Measurements from ENCODE around the gene TSHZ2.
"Not testable (repeated sequence)": the region's sequence is repeated elsewhere in the genome, so short reads cannot be mapped to it uniquely, and the experiment has no call there.

The TSHZ2 gene

DNA sequence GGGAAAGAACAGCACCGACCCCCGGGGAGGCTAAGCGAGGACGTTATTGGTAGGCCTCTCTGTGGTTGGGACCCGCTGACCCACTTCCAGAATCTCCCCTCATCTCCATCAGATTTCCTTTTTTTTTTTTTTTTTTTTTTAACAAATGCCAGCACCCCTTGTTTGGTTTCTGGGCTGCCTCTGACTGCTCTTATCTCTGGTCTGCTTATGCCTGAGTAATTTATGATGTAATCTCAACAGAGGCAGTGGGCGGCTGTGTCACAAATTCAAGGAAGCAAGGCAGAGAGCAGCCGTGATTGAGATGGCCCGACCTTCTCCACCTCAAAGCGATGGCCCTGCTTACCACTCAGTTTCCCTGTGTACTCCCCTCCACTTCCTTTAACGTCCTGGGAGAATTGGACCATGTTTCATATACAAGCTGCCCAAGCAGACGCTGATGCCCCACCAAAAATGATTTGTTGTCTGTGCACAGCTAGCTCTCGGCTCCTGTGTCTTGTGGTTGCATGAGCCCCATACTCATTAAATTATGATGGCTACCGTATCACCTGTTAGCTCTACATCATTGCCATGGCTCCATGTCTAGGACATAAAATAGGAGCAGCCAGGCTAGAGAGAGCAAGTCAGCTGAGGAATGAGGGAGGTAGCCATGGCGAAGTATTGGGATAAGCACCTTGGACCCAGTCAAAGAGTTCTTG lies 523.4 kb downstream of the TSHZ2 start:
- TF ChIP-seq, protein P1, sequence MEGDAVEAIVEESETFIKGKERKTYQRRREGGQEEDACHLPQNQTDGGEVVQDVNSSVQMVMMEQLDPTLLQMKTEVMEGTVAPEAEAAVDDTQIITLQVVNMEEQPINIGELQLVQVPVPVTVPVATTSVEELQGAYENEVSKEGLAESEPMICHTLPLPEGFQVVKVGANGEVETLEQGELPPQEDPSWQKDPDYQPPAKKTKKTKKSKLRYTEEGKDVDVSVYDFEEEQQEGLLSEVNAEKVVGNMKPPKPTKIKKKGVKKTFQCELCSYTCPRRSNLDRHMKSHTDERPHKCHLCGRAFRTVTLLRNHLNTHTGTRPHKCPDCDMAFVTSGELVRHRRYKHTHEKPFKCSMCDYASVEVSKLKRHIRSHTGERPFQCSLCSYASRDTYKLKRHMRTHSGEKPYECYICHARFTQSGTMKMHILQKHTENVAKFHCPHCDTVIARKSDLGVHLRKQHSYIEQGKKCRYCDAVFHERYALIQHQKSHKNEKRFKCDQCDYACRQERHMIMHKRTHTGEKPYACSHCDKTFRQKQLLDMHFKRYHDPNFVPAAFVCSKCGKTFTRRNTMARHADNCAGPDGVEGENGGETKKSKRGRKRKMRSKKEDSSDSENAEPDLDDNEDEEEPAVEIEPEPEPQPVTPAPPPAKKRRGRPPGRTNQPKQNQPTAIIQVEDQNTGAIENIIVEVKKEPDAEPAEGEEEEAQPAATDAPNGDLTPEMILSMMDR (IDR thresholded peaks at IDR 0.05; ENCODE audit: low read depth, low read length) = no peak
- DNase-seq (ENCODE audit: extremely low read depth, low read depth) = no peak

DNA sequence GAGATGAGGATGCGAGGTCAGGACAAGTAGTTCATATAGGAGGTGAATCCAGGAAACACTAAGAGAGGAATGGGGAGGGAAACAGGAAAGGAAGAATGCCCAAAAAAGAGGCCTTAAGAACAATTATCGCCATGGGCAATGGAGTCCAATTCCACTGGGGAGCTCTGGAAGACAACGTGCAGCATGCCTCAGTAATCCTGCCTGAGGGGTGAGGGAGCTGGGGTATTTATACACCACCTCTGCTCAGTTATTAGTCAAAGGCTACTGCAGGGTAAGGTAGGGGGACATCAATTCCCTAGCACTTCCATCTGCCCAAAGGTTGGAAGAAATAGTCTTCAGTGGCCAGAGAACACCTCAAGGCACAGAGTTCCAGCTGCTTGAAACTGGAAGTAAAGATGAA lies 525.1 kb downstream of the TSHZ2 start:
- DNase-seq (ENCODE audit: extremely low read depth, low read depth) = no peak
- TF ChIP-seq, protein P1 (IDR thresholded peaks at IDR 0.05; ENCODE audit: low read depth, low read length) = no peak

DNA sequence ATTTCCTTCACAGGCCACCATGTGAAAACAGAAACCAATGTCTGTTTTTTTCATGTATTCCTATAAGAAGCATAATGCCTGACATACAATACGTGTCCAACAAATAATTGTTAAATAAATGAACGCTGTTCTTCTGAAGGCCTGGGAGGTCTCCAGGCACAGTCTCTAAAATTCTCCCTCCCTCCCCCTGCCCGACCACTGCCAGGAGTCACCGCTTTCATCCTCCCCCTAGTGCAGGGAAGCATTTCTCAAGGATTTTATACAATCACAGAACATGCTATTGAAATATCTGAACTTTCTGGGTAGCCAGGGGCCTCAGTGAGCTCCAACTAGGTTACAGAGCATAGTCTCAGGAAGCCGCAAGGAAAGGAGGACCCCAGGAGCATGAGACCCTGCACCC lies 526.2 kb downstream of the TSHZ2 start:
- TF ChIP-seq, protein P1 (IDR thresholded peaks at IDR 0.05; ENCODE audit: low read depth, low read length) = no peak
- DNase-seq (ENCODE audit: extremely low read depth, low read depth) = no peak

DNA sequence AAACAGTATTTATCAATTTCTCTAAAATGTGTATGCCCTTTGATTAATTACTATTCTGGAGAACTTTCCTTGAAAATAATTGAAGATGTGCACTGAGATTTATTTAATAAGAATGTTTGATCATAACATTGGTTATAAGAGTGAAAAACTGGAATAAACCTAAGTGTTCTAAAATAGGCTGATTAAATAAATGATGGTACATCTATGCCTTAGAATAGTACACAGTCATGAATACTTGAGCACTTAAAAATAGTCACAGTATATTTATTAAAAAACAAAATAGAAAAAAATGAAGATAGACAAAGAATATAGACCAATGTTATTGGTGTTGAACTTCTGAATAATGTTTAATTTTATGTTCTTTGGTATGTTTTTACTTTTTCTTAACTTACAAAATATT lies 528.5 kb downstream of the TSHZ2 start:
- TF ChIP-seq, protein P1 (IDR thresholded peaks at IDR 0.05; ENCODE audit: low read depth, low read length) = no peak
- DNase-seq (ENCODE audit: extremely low read depth, low read depth) = no peak

DNA sequence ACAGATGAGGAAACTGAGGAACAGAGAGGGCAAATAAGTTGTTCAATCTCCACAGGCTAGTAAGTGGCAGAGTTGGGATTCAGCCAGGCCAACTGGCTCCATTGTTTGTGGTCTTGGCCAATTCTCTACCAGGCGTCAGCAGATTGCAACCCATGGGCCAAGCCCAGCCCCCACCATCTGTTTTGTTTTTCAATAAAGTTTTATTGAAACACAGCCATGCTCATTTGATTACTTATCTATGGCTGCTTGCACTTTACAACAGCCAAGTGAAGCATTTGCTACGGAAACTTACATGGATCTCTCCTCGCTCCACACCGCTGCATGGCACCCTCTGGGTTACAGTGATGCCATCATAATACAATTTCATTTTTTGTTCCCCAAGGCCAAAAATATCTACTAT lies 530.7 kb downstream of the TSHZ2 start:
- TF ChIP-seq, protein P1 (IDR thresholded peaks at IDR 0.05; ENCODE audit: low read depth, low read length) = no peak
- no peak for DNase-seq (ENCODE audit: extremely low read depth, low read depth)

DNA sequence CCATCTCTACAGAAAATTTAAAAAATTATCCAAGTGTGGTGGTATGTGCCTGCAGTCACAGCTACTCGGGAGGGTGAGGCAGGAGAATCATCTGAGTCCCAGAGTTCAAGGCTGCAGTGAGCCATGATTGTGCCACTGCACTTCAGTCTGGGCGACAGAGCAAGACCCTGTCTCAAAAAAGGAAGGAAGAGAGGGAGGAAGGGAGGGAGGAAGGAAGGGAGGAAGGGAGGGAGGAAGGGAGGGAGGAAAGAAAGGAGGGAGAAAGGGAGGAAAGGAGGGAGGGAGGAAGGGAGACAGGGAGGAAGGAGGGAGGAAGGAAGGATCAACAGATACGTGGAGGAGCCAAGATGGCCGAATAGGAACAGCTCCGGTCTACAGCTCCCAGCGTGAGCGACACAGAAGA lies 531.4 kb downstream of the TSHZ2 start:
- TF ChIP-seq, protein P1 (IDR thresholded peaks at IDR 0.05; ENCODE audit: low read depth, low read length) = no peak

DNA sequence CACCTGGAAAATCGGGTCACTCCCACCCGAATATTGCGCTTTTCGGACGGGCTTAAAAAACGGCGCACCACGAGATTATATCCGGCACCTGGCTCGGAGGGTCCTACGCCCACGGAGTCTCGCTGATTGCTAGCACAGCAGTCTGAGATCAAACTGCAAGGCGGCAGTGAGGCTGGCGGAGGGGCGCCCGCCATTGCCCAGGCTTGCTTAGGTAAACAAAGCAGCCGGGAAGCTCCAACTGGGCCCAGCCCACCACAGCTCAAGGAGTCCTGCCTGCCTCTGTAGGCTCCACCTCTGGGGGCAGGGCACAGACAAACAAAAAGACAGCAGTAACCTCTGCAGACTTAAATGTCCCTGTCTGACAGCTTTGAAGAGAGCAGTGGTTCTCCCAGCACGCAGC lies 531.9 kb downstream of the TSHZ2 start:
- not testable (repeated sequence) for DNase-seq (ENCODE audit: extremely low read depth, low read depth)

More for the DNA sequence above, 531.4 kb downstream of the TSHZ2 start:
- no peak for DNase-seq (ENCODE audit: extremely low read depth, low read depth)

DNA sequence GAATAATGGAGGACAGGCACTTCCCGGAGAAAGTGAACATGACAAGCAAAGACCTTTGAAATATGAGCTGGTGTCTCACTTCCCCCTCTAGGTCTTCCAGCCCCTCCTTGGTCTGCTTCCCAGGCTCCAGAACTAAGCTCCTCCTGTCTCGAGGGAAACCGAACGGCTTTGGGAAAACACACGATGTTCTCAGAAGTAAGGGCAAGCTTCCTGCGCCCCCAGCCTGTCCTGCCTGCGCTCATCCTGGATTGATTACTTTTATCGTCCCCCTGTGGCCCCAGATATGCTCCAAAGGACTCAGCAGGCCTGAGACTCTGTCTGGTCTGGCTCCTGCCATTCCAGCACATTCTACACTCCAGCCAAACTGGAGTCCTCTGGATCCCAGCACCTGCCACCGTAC lies 538.1 kb downstream of the TSHZ2 start:
- no peak for DNase-seq (ENCODE audit: extremely low read depth, low read depth)
- TF ChIP-seq, protein P1 (IDR thresholded peaks at IDR 0.05; ENCODE audit: low read depth, low read length) = no peak
